IPS-18c (cell line): ENCODE data around the gene PGAP2.
"Not testable (repeated sequence)": the region's sequence is repeated elsewhere in the genome, so short reads cannot be mapped to it uniquely, and the experiment has no call there.

Experiments used
- H3K4me3 ChIP-seq: 2 replicates; pipeline ENCODE4 v1.7.0; 2013; ENCODE audit warnings: low read depth, mild to moderate bottlenecking, low read length, moderate library complexity; ENCODE audit not compliant: insufficient read depth
- H3K9me3 ChIP-seq: one replicate; pipeline ENCODE4 v1.6.1; 2013; ENCODE audit warnings: mild to moderate bottlenecking, low read length, moderate library complexity; ENCODE audit not compliant: control insufficient read depth, insufficient read depth

The PGAP2 gene

GRCh38 chr11:3807909-3808860, at the start of gene PGAP2:
Gene PGAP2 (plus strand): TSS chr11:3808560. CDS start chr11:3811260, 2,700 bp downstream.
- Histone ChIP-seq H3K9me3 (no peaks in the 10 kb centered on the region), H3K4me3 (peak within 1 kb of the TSS; percentile 62)

DNA sequence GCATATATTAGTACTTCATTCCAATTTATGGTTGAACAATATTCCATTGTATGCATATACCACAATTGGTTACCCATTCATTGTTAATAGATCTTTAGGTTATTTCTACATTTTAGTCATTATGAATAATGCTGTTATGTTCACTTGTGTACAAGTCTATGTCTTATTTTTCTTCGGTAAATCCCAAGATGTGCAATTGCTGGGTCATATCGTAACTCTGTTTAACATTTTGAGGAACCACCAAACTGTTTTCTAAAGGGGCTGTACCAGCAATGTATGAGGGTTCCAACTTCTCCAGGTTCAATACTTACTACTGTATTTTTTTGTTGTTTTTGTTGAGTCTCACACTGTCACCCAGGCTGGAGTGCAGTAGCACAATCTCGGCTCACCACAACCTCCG, 44.1 kb upstream of the PGAP2 start:
- Histone ChIP-seq H3K4me3 (no peak overlapping the region), H3K9me3 (no peaks in the 10 kb centered on the region)

DNA sequence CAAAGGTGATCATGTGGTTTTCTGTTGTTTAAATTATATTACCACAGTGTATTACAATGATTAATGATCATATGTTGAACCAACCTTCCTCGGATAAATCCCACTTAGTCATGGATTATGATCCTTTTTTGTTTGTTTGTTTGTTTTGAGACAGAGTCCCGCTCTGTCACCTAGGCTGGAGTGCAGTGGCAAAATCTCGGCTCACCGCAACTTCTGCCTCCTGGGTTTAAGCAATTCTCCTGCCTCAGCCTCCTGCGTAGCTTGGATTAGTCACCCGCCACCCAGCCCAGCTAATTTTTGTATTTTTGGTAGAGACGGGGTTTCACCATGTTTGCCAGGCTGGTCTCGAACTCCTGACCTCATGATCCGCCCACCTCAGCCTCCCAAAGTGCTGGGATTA, 41.5 kb upstream of the PGAP2 start:
- not testable (repeated sequence) for H3K4me3 ChIP-seq, H3K9me3 ChIP-seq

- Histone ChIP-seq H3K4me3 (no peak overlapping the region), H3K9me3 (no peaks in the 10 kb centered on the region)
These were observed 40.8 kb upstream of the PGAP2 start for GRCh38 chr11:3767536-3767935.

GRCh38 chr11:3773180-3773579, 35.2 kb upstream of the PGAP2 start:
- Histone ChIP-seq H3K9me3 (no peaks in the 10 kb centered on the region), H3K4me3 (no peak overlapping the region)

GRCh38 chr11:3775736-3776406, 32.5 kb upstream of the PGAP2 start:
- Histone ChIP-seq H3K4me3 (no peak overlapping the region), H3K9me3 (no peaks in the 10 kb centered on the region)

DNA sequence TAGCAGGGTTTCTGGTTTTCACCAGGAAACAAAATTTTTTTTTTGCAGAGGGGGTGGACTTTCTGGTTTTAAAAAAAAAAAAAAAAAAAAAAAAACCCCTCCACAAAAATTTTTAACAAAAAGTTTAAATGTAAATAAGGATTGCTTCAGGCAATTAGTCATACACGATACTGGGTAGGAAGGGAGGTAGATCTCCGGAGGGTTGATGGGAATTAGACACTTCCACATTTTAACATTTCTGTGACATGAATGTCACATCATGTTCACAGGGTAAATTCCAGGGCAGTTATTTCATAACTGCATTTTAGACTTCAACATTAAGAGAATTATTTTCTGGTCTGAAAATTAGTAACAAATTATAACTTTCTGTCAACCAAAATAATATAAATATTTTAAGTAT, 26.9 kb upstream of the PGAP2 start:
- Histone ChIP-seq H3K4me3 (no peak overlapping the region), H3K9me3 (no peaks in the 10 kb centered on the region)

DNA sequence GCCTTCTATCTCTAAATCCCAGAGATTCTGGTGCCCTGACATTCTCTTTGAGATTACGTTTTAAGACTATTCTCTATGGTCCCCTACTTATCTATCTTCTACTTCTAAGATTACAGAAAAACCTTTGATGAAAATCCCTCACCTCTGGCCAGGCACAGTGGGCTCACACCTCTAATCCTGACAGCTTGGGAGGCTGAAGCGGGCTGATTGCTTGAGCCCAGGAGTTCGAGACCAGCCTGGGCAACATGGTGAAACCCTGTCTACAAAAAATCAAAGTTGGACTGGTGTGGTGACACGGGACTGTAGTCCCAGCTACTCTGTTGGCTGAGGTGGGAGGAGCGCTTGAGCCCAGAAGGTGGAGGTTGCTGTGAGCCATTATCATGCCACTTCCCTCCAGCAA, 25.4 kb upstream of the PGAP2 start:
- Histone ChIP-seq H3K4me3 (no peak overlapping the region), H3K9me3 (no peaks in the 10 kb centered on the region)

GRCh38 chr11:3783611-3784010, 24.7 kb upstream of the PGAP2 start:
- Histone ChIP-seq H3K4me3 (no peak overlapping the region), H3K9me3 (no peaks in the 10 kb centered on the region)

- H3K4me3 ChIP-seq: no peak overlapping the region
- no peaks in the 10 kb centered on the region for H3K9me3 ChIP-seq
These were observed 21.5 kb upstream of the PGAP2 start for GRCh38 chr11:3786781-3787428.

DNA sequence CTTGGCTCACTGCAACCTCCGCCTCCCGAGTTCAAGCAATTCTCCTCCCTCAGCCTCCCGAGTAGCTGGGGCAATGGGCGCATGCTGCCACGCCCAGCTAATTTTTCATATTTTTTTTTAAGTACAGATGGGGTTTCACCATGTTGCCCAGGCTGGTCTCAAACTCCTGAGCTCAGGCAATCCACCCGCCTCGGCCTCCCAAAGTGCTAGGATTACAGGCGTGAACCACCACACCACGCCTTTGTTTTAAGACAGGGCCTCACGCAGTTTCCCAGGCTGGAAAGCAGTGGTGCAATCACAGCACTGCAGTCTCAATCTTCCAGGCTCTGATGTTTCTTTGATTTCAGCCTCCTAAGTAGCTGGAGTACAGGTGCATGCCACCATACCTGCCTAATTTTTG, 14.0 kb upstream of the PGAP2 start:
- not testable (repeated sequence) for H3K9me3 ChIP-seq

DNA sequence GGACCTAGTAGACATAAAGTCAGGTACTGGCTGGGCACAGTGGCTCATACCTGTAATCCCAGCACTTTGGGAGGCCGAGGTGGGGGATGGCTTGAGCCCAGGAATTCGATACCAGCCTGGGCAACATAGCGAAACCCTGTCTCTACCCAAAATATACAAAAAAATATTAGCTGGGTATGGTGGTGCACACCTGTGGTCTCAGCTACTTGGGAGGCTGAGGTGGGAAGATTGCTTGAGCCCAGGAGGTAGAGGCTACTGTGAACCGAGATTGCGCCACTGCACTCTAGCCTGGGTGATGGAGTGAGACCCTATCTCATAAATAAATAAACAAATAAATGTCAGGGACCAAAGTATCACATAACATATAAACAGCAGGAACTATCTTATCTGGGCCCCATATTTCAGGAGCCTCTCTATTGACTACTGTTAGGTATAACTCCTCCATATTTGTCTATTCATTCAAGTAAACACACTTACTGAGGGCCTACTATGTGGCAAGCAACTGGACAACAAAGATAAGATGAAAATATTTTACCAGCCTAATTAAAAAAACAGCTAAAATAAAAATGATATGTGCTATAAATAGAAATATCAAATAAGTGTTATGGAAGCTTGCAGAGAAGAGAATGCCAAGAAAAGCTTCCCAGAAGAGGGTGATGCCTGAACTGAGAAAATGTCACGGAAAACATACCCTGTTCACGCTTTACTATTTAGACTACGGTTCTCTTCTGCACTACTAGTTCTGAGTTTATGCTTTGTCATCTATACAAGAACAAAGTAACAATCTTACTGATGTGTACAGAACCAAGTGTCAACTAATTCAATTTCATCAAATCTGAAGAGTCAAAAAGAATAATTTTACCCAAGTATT, 13.0 kb upstream of the PGAP2 start:
- no peaks in the 10 kb centered on the region for H3K9me3 ChIP-seq
- peak overlapping the region; percentile 91; the same call in 1 of the 2 replicates for H3K4me3 ChIP-seq

More for the DNA sequence above, 14.0 kb upstream of the PGAP2 start:
- not testable (repeated sequence) for H3K4me3 ChIP-seq

DNA sequence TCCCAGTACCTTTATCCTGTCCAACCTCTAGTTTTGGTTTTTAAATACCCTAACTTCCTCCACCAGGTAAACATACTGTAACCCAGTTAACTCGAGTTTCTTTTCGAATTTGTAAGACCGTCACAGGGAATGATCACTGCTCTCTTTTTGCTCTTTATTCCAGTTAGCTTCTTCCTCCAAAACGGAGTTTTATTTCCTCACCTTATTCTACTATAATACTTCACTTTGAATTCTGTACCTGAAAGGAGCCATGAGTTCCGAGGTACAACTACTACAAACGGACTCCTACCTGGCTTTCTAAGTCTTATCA, 12.4 kb upstream of the PGAP2 start:
- H3K9me3 ChIP-seq: no peaks in the 10 kb centered on the region
- peak overlapping the region; percentile 91 for H3K4me3 ChIP-seq

GRCh38 chr11:3796346-3796745, 12.0 kb upstream of the PGAP2 start:
- peak overlapping the region; percentile 91 for H3K4me3 ChIP-seq
- no peaks in the 10 kb centered on the region for H3K9me3 ChIP-seq

- peak overlapping the region; percentile 91 for H3K4me3 ChIP-seq
- H3K9me3 ChIP-seq: no peaks in the 10 kb centered on the region
These were observed 11.5 kb upstream of the PGAP2 start for GRCh38 chr11:3796801-3797328.

- Histone ChIP-seq H3K9me3 (no peaks in the 10 kb centered on the region), H3K4me3 (peak within 1 kb of the TSS; percentile 91)
These were observed 10.8 kb upstream of the PGAP2 start, which contains the start of gene NUP98 for GRCh38 chr11:3797329-3798090. Gene NUP98 (minus strand): TSS chr11:3797554. CDS start chr11:3782117, 15,437 bp downstream.
